NCI-H1694 (cell line): ENCODE data around the gene ISG20L2.

Source experiments
- DNase-seq: peaks from one replicate; lab custom pipeline; 2025; lab: John Stamatoyannopoulos, UW

ISG20L2 gene

GRCh38 chr1:156706657-156707416, 21.7 kb downstream of the ISG20L2 start:
- DNase-seq = no peak

DNA sequence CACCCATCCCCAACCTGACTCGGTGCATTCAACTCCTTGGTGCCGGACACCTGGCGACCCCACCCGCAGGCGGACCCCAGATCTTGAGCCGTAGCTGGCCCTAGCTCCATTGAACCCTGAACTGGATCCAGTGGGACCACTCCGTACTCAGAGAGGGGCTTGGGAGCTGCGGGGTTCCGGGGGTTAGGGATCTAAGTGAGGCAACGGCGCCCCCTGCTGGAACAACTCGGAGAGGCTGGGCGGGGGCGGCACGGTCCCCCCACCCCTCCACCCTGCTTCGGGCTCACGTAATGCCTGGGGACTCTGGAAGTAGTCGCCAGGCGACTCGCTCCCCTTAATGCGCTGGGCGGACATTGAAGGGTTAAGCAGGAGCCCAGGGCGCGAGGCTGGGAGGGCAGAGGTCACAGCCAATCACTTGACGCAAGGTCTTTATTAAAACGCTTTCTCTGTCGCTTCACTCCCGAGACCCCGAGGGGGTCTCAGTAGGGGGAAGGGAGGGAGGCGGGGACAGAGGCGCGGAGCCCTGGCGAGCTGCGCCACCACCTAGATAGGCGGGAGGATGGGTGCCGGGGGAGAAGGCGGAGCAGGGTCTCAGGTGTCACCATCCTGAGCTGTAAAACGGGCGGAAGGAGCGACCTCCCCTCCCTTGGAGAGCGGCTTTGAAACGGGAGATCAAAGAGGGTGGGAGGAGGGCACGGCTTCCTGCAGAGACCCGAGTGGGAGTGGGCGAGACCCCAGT, 22.5 kb downstream of the ISG20L2 start:
- peak; percentile 72 for DNase-seq

- peak; percentile 72 for DNase-seq
Measured at GRCh38 chr1:156705321-156705917, 23.1 kb downstream of the ISG20L2 start, which contains the start of gene CRABP2. CRABP2 (minus strand) TSS chr1:156705583; CDS start chr1:156705446, 137 bp downstream.

DNA sequence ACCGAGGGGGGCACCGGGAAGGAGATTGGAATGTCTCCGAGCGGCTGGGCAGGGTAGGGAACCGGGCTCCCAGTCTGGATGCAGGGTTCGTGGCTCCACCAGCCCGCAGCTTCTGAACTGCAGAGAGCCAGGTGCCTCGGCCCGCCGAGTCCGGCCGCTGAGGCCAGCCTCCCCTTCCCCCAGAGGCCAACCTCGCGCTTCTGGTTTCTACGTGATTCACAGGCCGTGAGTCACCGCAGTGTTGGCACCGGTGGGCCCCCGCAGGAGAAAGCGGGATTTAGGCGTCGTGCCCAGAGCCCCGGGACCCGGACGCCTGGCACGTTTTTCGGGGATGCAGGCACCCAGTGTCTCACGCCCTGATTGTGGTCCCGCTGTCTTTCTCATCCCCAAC, 23.6 kb downstream of the ISG20L2 start:
- DNase-seq = no peak

GRCh38 chr1:156704166-156704711, 24.3 kb downstream of the ISG20L2 start:
- no peak for DNase-seq

DNA sequence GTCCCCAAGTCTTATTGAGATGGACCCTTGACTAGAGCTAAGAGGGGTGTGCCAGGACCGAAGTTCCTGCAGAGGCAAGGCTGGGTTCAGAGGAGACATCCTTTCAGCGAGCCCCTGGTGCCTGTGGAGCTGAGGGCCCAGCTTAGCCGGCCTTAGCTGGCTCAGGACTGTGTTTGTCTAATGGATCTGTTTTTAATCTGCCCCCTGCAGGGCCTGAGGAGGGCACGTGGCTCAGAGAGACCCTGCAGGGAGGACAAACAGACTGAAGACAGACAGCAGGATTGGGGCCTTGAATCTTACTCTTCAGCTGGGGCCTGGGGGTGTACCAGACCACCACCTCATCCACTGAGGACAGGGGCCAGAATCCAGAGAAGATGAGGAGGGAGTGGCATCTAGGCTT, 24.8 kb downstream of the ISG20L2 start:
- no peak for DNase-seq

DNA sequence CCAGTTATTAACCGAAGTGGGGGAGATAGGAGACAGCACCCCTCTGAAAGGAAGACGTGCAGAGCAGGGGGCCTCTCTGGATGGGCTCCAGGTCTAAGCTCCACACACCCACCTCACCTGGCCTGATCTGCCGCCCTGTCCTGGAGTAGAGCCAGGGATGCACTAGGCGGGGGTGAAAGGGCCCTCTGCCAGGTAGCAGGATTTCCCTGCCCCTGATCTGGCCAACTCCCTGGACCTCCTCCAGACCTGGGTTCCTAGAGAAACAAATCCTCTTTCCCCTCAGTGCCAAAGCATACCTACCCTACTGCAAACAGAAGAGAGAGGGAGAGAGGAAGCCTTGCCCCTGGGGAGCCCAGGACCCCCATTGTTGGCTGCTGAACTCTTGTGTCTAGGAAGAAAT, 25.2 kb downstream of the ISG20L2 start:
- no peak for DNase-seq

- no peak for DNase-seq
Measured at GRCh38 chr1:156700736-156701531, 27.6 kb downstream of the ISG20L2 start.

DNA sequence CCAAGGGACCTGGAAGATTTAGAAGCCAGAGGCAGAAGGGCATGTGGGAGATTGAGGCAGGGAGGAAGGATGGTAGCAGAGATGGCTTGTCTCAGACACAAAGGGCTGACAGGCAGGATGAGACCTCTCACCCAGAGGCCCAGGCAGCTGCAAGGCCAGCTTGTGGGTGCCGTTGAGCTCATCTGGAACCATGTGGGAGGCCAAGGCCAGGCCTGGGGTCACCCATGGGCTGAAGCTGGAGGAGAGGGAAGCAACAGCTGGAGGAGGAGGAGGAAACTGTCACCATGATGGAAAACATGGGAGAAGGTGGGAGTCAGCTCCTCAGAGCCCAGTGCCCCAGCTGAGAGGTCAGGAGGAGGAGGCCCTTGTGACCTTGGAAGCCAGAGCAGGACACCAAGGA, 29.6 kb downstream of the ISG20L2 start:
- DNase-seq = no peak

GRCh38 chr1:156697481-156697880, 31.1 kb downstream of the ISG20L2 start:
- no peak for DNase-seq

DNA sequence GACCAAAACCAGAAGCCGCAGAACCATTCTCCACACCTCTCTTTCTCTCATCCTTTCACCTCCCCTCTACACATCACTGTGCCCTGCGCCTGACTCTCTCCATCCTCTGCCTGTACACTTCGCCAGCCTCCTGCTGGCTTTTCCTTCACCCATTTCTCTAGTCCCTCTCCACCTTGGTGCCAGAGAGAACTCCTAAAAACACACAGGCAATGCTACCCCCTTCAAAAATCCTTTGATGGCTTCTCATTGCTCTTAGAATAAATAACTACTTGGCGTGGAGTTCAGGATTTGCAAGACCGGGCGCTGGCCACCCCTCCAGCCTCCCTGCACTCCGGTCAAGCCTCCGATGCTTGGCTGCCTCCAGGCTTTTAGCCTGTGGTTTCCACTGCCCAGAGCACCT, 31.8 kb downstream of the ISG20L2 start:
- no peak for DNase-seq

DNA sequence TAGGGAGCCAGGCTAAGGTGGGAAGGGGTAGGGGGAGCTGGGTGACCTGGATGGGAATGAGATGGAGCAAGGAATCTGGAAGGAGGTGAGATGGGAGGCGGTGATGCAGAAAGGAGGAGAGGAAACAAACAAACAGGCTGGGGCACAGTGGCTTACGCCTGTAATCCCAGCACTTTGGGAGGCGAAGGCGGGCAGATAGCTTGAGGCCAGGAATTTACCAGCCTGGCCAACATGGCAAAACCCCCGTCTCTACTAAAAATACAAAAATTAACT, 33.9 kb downstream of the ISG20L2 start:
- DNase-seq = no peak

DNA sequence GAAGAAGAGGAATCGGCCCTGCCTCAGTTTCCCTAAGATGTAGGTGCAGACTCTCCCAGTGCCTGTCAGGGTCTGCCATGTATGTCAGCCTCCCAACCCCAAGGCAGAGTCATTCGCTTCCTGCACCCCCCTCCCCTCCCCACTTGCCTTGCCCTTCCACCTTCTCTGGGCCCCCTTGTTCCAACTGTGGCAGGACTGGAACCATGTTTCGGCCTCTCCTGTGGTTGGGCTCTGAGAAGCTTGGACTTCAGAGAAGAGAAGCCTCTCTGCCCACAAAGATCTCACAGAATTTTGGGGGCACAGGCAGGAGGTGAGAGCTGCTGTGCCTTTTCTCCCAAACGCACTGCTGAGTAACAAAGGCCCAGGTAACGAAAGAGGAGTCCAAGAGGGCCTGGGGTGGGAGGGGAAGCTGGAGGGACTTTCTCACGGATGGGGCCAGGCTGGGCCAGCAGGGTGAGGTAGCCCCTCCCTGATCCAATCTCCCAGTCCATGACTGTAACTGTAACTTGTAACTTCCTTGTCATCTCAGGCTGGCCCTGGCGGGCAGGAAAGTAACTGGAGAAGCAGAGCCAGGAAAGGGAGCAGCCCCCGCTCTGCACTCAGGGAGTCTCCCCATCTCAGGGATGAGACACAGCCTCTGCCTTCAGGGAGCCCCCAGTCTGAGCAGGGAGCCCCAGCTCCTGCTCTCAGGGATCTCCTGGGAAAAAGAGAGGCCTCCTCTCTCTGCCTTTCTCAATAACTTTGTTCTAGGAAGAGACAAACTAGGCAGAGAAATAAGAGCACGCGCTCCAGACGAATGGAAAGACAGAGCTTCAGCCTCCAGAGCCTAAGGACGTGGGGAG, 34.5 kb downstream of the ISG20L2 start:
- DNase-seq = no peak

DNA sequence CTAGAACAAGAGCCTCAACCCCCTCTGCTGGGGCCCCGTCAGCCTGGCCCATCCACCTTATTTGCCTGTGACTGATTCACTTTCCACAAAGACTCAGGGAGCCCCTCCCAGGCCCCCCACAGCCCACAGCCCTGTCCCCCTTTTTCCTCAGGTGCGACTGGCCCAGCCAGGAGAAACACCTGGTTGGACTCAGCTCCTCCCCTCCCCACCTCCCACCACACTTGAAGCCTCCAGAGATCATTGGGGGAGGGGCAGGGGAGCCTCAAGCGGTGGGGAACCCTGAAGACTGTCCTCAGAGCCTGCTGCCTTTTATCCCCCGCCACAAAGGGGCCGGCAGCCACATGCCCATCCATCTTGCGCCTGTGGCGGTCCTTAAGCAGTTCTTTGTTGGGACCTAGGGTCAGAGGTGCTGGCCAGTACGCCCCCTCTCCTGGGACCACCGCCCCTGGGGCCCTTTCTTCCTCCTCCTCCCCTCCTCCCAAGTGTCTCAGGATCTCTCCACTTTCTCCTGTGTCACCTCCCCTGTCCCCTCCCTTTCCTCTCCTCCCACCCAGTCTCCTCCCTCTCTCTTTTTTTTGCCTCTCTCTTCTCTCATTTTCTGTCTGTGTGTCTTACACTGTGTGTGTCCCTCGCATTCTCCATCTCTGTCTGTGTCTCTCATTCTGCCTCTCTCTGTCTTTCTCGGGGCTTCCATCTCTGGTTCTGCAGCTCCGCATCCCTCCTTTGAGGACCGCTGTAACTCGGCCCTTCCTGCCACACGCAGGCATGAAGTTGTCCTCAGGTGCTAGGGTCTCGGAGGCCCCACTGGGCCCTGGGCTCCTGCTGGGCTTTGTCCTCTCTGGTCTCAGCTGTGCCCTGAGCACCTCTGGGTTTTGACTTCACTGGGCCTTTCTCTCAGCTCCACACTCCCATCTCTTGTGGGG, 35.4 kb downstream of the ISG20L2 start:
- no peak for DNase-seq

DNA sequence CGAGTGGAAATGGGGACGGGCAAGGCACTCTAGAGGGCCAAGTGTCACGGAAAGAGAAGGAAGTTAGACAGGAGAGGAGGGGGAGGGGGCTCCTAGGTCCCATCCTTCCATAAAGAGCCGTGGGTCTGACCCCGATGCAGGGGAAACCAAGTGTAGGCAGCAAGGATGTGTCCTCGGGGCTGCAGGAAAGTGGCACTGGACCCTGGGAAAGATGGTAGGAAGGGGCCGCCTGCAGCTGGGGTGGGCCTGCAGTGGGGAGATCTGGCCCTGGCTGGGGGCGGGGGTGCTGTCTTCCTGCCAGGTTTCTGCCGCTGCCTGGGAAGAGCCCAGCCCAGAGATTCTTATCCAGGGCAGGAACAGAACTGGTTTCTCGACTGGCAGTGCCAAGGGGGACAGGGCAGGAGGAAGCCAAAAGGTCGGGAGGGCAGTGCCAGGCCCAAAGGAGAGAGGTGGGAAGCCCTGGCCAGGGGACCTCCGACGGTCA, 36.1 kb downstream of the ISG20L2 start:
- DNase-seq = no peak

GRCh38 chr1:156691665-156692440, 36.7 kb downstream of the ISG20L2 start:
- no peak for DNase-seq

- DNase-seq = no peak
Measured at GRCh38 chr1:156691191-156691590, 37.4 kb downstream of the ISG20L2 start.

DNA sequence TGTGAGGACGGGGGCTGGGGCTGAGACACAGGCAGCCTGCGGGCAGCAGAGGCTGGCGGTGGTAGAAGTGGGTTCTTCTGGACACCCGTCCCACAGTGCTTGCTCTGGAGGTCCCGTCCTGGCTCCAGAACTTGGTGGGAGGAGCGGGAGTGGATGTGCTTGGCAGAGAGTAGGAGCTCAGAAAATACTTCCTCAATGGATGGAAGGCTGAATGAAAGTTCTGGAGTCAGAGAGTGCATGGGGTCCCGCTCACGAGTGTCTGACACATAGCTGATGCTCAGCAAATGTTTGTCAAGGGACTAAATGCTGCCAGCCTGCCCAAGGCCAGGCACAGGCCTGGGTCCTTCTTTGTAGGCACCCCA, 37.9 kb downstream of the ISG20L2 start:
- DNase-seq = no peak

DNA sequence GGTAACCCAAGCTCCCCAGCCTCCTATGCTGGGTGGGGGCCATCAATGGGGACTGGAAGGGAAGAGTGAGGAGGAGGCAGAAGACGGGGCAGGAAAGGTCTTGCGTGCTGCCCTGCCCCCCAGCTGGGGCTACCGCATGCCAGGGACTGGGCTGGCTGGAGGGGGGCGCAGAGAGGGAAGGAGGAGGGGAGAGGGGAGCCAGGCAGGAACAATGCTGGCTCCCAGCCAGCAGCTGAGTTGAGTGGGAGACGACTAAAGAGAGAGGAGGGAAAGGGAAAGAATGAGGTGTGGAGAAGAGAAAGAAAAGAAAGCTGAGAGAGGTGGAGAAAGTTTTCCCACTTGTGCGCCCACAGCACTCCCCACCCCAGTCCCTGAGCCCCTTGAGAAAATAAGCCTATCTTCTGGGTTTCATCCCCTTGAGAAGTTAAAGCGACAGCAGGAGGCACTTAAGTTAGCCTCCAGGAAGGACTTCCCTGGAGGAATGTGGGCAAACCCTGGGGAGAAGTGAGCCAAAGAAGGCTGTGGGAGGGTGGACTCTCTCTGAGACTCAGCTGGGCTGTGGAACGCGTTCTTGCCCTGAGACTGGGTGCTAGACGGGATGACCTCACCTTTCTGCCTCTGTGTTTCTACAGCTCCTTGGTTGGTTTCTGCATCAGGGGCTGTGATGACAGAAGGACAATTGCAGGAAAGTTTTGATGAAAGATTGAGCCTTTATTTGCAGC, 38.5 kb downstream of the ISG20L2 start:
- no peak for DNase-seq
